ENCODE data around the gene EGFL7. TPM values are rescaled to one million over a fixed set of nuclear protein-coding genes. Genes with fewer than 3 reads are reported as not detected.

EGFL7 gene
- total RNA-seq, 1 experiment from 2014 or later: 54.6 TPM

- POLR2A ChIA-PET: interaction anchor here (0.6 kb wide), 1 partner anchor 17 kb away, joined by 3 read pairs; no protein-coding TSS in a partner anchor
These were observed 31.6 kb downstream of the EGFL7 start for GRCh38 chr9:136694163-136694871.

More at GRCh38 chr9:136694163-136694871, 31.6 kb downstream of the EGFL7 start:
- H3K4me3 Mint-ChIP-seq: no peak overlapping the region
- H3K9me3 Mint-ChIP-seq: no peaks in the 10 kb centered on the region
- peak; percentile 73 for TF ChIP-seq HMGXB4 (CRISPR knock-in tag; IDR thresholded peaks at IDR 0.05)
- TF ChIP-seq CREM (CRISPR knock-in tag; IDR thresholded peaks at IDR 0.05): no peak
- TF ChIP-seq GTF2I (CRISPR knock-in tag; conservative IDR thresholded peaks at IDR 0.05): no peak
- peak; percentile 41 for TF ChIP-seq CTCF (IDR thresholded peaks at IDR 0.05)
- TF ChIP-seq KAT7 (CRISPR knock-in tag; IDR thresholded peaks at IDR 0.05; ENCODE audit: borderline replicate concordance): no peak
- no peak for TF ChIP-seq TCF7 (CRISPR knock-in tag; IDR thresholded peaks at IDR 0.05; ENCODE audit: low read depth)
- TF ChIP-seq E2F5 (CRISPR knock-in tag; IDR thresholded peaks at IDR 0.05): no peak
- TF ChIP-seq TEAD4 (CRISPR knock-in tag; IDR thresholded peaks at IDR 0.05): no peak
- no peak for TF ChIP-seq HMGA2 (CRISPR knock-in tag; IDR thresholded peaks at IDR 0.05)
- TF ChIP-seq SP1 (CRISPR knock-in tag; conservative IDR thresholded peaks at IDR 0.05): no peak
- TF ChIP-seq ZNF263 (CRISPR knock-in tag; IDR thresholded peaks at IDR 0.05; ENCODE audit: low read depth): 0 out of 2 replicates have a peak, but pooled peaks have one; percentile 45
- TF ChIP-seq AR (CRISPR knock-in tag; IDR thresholded peaks at IDR 0.05): no peak
- DNase-seq (ENCODE audit: low spot score) (peak; percentile 85), ATAC-seq (peak; percentile 83)
- no peaks in the 10 kb centered on the region for H3K36me3 Mint-ChIP-seq
- CTCF ChIA-PET: interaction anchor here (0.5 to 4.9 kb wide), 20 partner anchors 8 to 355 kb away, joined by 3 to 44 read pairs (median 4); no protein-coding TSS in a partner anchor
- peaks cover 10% of the 10 kb centered on the region for H3K4me1 Mint-ChIP-seq
- H3K27ac Mint-ChIP-seq: no peak overlapping the region
- no peaks in the 10 kb centered on the region for H3K27me3 Mint-ChIP-seq (ENCODE audit: low read depth)
